ENCODE data around the gene PBX1.

The PBX1 gene

DNA sequence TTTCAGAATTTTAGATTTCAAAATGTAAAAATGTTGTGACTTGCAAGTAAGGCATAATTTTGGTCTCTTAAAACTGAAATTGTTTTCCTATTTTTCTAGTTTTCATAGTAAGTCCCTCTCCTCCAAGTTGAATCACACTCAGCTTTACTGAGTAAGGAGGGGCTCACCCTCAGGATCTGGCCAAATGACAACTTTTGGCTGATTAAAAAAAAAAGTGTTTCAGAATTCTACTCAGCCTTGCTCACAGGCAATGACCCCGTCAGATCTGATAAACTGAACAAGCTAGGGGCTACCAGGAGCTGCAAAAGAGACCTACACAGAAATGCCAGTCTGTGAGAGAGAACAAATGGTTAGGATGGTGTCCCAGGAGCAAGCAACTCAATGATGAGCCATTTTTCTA is 159.8 kb downstream of the PBX1 start:
- no peak overlapping the region for H3K4me3 ChIP-seq (ENCODE audit: low read length)
- TF ChIP-seq ZNF274 (IDR thresholded peaks at IDR 0.05; ENCODE audit: low read depth, low read length) = no peak

DNA sequence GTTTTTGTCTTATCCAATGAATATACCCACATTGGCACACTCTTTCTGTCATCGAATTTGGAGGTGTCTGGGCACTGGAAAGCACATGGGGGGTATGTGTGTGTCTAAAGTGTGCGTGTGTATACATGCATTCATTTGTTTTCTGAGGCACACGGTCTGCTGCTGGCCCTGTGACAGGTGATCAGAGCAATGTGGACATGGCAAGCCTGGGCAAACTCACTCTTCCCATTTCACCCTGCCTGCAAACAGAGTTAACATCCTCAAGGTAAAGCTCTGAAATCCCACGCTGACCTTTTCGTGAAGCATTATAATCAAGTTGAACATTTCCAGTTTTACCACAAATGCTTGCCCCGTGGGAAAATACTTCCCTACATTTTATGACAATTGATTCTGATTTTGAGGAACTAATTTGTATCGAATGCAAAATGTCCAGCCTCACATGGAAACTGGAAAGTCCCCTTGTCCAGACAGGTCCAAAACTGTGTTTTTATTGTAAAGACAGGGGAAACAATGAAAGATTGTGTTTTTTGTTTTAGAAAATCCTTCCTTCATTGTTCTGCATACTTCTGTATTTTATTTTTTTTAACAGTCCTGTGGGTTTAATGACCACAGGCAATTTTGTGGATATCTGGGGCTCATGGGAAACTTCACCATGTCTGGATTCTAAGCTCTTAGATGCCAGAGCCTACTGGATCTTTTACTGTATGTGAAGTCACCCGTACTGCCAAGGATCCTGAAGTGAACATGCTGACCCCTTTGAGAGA is 160.9 kb downstream of the PBX1 start:
- H3K4me3 ChIP-seq (ENCODE audit: low read length) = no peak overlapping the region
- TF ChIP-seq ZNF274 (IDR thresholded peaks at IDR 0.05; ENCODE audit: low read depth, low read length) = no peak

DNA sequence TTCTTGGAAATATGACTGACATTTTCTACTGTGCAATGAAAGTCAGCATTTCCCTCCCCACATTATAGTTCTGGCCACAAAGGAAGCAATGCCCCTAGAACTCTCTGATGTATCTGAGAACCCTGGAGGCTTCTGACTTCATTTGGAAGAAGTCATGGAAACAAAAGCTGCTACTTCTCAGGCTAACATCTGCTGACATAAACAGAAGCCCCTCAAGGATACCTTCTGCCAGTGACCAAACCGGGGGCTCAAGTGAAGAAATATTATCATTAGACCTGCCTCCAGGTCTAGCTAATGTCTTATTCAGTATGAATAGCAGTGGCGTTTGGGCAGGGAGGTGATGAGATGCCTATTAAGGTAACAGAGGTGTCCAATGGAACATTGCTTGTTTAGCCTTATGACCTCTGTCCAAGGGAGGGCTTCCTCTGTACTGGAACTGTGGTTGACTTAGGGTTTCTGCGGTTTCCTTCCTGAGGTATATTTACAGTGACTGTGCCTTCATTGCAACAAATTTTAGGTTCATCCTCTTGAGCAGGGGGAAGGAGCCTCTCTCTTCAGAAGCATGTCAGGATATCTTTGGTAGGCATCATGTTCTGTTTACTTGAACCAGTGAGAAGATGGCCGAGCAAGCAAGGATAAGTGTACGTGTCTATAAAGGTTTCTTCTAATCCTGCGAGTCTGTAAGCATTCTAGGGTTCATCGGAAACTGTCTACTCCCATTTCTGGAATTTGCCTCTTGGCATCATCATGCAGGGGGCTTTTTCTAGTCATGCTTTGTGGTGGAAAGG is 161.7 kb downstream of the PBX1 start:
- no peak overlapping the region for H3K4me3 ChIP-seq (ENCODE audit: low read length)
- TF ChIP-seq ZNF274 (IDR thresholded peaks at IDR 0.05; ENCODE audit: low read depth, low read length) = no peak

DNA sequence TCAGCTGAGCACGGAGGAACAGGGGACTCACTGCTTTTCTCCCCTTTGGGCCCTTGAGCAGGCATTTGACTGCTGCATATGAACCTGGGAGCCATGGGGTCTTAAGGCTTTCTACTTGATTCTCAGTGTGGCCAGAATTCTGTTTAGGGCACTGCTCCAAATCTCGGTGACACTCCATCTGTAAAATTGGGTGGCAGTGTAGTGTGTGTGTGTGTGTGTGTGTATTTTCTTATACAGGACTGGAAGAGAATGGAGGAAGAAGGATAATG is 162.2 kb downstream of the PBX1 start:
- TF ChIP-seq ZNF274 (IDR thresholded peaks at IDR 0.05; ENCODE audit: low read depth, low read length) = no peak
- H3K4me3 ChIP-seq (ENCODE audit: low read length) = no peak overlapping the region

DNA sequence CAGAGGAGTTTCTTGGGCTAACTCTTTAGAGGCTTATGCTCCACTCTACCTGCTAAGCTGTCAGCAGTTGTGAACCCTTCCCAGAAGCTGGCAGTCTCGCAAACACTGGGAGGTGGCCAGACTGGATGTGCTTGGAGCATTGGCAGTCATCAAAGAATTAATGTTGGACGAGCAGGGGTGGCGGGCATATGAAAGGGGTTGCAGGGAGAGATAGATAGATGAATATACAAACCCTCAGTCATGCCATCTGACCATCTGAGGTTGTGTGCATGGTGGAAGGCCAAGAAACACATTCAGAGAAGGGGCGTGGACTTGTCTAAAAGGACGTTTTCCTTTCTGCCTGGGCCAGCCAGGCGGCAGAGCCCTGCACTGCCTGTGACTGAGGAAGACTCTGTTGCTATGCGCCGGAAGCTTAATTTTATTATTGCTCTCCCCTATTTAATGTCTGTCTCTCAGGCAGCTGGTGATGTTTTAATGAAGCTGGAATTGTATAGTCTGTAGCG is 164.4 kb downstream of the PBX1 start:
- H3K4me3 ChIP-seq (ENCODE audit: low read length) = no peak overlapping the region
- TF ChIP-seq ZNF274 (IDR thresholded peaks at IDR 0.05; ENCODE audit: low read depth, low read length) = no peak

DNA sequence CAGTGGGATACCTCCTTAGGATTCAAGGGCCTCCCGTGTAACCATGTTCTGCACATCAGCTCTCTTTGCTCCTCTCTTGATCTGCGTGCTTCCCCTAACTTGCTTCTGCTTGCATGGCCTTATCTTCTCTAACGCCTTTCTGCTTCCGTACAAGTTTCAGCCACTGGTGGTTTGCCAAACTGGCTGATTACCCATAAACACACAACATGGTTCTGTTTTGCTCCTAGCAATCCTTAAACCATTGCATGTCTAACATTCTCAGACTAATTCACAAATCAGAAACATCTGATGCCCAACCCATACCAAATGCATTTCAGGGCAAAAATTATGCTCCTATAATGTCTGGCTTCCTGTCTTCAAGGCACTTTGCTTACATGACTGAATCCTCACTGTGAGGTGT is 166.4 kb downstream of the PBX1 start:
- no peak overlapping the region for H3K4me3 ChIP-seq (ENCODE audit: low read length)
- TF ChIP-seq ZNF274 (IDR thresholded peaks at IDR 0.05; ENCODE audit: low read depth, low read length) = no peak

DNA sequence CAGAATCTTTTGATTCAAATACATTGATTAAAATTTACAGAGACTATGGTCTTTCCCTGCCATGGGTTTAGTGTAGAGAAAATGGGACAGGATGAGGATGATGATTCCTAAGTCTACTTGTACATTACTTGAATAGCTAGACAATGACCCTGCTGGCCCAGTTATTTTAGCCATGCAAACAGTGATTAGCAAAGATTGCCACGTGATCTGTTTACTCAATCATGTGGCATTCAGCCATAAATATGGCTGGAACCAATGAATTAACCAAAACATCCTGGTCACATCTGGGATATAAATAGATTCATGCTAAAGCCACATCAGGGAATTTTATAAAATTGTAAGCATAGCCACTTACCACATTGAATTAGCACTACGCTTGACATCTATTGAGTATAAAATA is 167.3 kb downstream of the PBX1 start:
- TF ChIP-seq ZNF274 (IDR thresholded peaks at IDR 0.05; ENCODE audit: low read depth, low read length) = no peak
- no peak overlapping the region for H3K4me3 ChIP-seq (ENCODE audit: low read length)

DNA sequence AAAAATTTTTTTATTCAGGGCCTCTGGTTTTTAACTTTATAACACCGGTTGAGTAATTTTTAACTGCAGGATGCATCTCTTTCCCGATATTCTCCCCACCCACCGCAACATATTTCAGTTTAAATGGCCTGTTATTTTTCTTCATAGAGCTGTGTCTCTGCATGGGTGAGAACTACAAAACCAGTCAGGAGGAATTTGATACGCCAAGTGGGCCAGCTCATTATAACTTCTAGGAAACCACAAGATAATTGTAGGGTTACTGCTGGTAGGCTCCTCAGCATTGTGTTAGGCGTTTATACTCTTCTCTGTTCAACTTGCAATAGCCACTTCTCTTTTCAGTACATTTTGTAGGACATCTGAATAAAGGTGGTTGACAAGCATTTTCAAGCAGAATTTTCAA is 169.7 kb downstream of the PBX1 start:
- TF ChIP-seq ZNF274 (IDR thresholded peaks at IDR 0.05; ENCODE audit: low read depth, low read length) = no peak
- no peak overlapping the region for H3K4me3 ChIP-seq (ENCODE audit: low read length)

DNA sequence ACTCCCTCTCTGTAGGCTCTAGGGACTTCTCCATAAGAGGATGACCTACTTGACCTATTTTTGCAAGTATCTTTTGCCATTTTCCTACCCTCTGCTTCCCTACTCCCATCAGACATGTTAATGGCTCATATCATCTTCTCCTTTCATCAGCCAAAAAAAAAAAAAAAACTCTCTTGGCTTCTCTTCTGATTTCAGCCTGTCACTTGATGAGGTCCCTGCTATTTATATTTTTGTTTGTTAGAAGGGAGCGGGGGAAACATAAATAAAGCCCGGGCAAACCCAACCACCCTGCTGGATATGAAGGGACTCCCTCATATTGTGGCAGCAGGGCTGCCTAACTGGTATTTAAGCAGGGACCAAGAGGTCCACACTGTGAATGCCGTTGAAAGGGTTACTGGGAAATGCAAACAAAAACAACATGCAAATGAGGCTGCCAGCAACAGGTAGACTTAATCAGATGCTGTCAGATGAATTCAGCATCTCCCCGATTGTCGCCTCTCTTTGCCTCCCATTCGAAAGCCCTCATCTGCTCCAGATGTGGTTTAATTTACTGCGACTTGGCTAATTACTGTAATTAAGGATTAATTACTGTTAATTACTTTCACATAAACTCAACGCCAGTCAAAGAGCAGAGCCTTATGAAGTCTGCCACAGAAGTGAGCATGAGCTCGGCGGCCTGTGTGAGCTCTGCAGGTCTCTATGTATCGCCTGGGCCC is 172.3 kb downstream of the PBX1 start:
- H3K4me3 ChIP-seq (ENCODE audit: low read length) = no peak overlapping the region
- TF ChIP-seq ZNF274 (IDR thresholded peaks at IDR 0.05; ENCODE audit: low read depth, low read length) = no peak

DNA sequence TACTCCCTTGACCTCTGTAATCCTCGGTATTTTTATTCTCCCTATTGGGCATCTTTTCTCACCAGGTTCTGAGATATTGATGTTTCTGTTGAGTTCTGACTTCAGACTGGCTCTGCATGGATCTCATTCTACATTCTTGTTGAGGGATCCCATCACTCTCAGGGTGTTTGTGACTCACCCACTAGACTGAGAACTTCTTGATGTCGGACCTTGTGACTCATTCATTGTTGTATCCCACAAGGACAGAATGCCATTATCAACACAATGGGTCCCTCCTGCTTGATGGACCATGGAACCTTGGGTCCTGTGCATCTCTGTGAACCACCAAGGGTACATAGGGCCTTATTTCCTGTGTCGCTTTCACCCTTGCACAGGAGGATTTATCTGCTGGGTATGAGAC is 174.1 kb downstream of the PBX1 start:
- no peak overlapping the region for H3K4me3 ChIP-seq (ENCODE audit: low read length)
- no peak for TF ChIP-seq ZNF274 (IDR thresholded peaks at IDR 0.05; ENCODE audit: low read depth, low read length)

DNA sequence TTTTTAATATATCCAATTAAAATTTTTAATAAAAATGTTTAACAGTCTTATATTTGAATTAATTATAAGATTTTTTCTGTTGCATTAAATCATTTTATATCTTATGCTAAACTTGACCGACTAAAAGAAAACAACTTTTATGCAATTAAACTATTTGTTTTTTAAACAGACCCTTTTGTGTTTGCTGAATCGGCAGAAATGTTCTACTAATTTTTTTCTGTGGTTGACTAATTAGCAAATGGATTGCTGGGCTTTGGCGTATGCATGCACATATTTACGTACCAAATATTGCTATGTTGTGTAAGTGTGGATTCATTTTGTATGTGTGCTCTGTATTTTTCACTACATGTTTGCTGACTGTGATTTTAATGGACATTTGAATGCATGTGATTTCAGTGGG is 174.8 kb downstream of the PBX1 start:
- no peak overlapping the region for H3K4me3 ChIP-seq (ENCODE audit: low read length)
- no peak for TF ChIP-seq ZNF274 (IDR thresholded peaks at IDR 0.05; ENCODE audit: low read depth, low read length)

DNA sequence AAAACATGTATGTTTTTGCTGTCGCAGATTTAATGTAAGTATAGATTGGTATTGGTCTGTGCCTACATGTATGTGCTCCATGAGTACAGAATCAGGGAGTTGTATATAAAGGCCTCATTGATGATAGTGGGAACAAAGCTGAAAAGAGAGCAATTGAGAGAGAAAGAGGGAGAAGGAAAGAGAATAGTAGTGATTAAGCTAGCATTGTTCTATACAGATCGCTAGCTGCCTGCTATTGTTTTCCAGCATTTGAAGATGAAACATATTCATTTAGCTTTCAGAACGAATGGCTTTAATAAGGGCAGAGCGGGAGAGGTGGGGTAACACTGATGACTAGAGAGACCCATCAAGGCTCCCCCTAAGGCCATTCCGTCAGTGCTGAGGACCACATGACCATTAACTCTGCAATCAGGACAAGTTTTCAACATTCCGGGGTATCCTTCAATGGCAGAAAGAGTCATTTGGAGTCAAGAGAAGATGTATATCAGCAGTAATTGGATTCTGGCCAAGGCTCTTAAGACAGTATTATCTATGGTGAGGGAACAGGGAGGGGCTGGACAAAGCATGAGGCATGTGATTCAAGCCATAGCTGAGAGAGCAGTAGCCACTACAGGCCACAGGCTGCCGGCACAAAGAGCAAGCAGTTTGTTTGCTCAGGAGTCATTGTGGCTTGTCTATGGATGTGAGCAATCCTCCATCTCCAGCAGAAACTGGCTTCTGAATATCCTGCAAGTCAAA is 176.5 kb downstream of the PBX1 start:
- no peak for TF ChIP-seq ZNF274 (IDR thresholded peaks at IDR 0.05; ENCODE audit: low read depth, low read length)
- H3K4me3 ChIP-seq (ENCODE audit: low read length) = no peak overlapping the region

DNA sequence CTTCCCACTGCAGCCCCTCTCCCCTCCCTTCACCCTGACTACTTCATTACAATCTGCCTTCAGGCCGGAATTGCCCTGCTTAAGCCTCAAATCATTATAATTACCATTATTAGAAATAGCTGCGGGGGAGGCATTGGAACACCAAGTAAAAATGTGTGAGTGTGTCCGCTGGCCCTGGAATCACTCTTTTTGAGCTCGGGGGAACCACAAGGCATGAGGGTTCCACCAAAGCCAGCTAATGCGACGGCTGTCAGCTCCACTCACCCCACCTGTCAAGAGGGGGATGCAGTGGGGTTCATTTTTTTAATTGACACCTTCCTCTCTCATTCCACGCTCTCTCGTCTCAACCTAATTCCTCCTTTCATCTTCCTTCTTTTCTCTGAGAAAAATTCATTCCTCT is 177.2 kb downstream of the PBX1 start:
- no peak overlapping the region for H3K4me3 ChIP-seq (ENCODE audit: low read length)
- TF ChIP-seq ZNF274 (IDR thresholded peaks at IDR 0.05; ENCODE audit: low read depth, low read length) = no peak

DNA sequence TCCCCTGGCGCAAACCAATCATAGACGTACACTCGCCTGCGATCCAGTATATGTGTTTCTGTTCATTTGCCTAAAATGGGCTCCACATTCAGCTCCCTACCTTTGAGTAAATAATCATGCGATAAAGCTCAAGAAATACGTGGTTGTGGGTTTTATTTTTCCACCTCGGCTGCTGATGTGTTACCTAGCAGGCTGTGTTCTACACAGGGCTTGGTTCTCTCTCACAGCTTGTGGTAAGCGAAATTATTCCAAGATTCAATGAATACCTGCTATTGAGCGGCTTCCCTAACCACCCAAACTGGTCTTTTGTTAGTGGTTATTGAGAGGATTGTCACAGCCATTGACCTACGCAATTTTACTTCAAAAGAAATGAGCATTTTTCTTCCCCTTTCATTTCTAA is 180.2 kb downstream of the PBX1 start:
- no peak overlapping the region for H3K4me3 ChIP-seq (ENCODE audit: low read length)
- no peak for TF ChIP-seq ZNF274 (IDR thresholded peaks at IDR 0.05; ENCODE audit: low read depth, low read length)
